HG03103 (cell line): ENCODE measurements around the gene FADS3.
"Not testable (repeated sequence)": the region's sequence is repeated elsewhere in the genome, so short reads cannot be mapped to it uniquely, and the experiment has no call there.

Experiments
- ATAC-seq: cut with Tn5 transposase; IDR thresholded peaks from one replicate; pipeline ENCODE4 v1.9.1; 2021; ENCODE audit warnings: low read depth; ENCODE audit not compliant: unreplicated experiment

The FADS3 gene

DNA sequence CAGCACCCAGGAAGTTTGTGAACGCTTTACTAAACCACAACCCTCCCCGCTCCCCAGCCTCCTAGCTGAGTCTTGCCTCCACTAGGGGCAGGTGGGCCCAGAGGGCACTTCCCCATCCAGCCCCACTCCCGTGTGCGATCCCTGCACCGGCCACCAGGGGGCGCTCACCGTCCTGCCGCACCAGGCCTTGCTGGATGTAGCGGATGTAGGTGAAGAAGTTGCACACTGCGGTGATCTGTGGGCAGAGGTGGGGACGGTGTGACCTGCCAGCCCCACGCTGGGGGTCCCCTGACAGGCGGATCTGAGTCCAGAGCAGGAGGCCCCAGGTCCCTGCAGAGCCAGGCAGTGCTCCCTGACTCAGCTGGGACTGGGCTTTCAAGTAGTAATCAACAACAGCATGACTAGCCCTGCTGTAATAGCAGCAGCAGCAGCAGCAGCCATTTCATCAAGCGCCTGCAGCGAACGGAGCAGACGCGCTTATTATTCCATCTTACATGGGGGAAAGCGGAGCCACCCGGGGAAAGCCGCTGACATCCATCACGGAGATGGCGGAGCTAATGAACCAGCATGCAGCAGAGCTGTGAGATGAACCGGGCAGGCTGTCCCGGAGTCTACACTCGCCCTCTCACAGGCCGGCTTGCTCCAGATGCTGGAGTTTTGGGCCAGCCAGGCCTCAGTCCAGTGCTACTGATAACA, 7.9 kb upstream of the FADS3 start:
- ATAC-seq, result no peak

DNA sequence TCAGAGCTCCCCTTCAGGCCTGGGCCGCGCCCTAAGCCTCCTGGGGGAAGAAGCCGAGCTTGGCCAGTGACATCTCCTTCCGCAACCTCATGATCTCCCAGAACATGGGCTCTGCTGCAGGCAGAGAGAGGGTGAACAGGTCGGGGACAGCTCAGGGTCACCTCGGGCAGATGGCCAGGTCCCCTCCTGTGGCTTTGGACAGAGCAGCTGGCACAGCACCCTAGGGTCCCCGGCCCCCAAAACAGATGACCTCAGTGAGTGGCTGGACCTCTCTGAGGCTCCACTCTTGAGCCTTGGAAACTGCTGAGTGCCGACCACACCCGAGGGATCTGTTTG, 6.9 kb upstream of the FADS3 start:
- ATAC-seq, result no peak

DNA sequence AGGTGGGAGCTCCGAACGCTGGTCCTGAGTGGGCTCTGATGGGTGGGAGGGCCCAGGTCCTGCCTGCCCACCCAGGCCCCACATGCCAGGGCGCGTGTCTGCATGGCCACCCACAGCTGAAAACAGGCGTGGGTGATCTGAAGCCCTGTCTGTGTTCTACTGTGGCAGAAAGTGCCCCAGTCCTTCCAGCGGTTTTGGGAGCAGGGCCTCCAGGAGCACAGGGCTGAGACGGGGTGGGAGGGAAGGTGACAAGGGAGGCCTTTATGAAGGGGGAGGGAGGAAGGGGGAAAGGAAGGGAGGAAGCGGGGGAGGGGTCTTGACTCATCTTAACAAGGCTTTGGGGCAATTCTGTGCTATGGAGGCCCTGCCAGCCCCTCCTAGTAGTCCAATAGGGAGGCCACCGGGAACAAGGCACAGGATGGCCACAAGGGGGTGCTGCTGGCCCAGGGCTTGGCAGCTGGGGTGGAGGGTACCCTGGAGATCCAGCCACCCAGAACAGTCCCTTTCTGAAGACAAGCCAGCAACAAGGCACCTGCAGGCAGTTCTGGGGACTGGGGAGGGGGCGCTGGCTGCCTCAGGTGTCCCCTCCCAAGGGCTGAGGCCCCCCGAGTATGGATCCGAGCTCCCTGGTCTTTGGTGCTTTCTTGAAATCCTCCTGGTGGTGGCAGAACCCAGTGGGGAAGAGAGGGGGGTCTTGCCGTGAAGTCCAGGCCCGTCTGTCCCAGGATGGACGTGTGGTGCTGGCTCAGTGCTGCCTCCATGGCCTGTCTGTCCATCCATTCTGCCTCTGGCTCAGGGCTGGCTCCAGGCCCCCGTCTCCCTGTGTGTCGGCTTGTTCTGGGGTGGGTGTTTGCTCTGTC, 6.3 kb upstream of the FADS3 start:
- ATAC-seq, result no peak

DNA sequence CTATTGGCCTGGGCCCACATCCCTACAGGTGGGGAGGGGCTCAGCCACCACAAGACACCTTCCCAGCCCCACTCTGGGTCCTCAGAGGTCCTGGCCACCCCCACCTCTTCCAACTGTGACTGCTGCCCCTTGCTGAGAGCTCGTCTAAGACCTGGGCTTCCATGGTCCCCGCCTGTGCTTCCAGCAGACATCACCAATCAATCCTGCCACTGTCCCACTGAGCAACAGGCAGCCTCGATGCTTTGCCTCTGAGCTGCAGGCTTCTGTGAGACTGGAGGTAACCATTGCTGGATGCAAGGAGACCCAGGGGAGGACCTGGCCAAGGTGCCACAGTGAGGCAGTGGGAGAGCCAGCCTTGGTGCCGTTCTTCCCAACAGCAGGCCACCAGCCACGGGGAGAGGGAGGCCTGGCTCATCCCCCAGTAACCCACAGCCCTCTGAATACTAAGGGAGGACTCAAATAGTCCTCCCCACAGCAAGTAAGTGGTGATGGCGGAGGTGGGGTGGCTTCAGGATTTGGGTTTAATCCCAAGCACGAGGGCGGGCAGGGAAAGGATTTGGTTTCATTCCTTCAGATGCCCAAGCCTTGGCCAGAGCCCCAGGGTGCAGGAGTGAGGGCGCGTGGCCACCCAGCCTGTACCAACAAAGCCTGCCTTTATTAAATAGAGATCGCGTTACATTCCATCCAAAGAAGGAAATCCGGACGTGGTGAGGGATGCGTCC, 5.5 kb upstream of the FADS3 start:
- ATAC-seq, result no peak

DNA sequence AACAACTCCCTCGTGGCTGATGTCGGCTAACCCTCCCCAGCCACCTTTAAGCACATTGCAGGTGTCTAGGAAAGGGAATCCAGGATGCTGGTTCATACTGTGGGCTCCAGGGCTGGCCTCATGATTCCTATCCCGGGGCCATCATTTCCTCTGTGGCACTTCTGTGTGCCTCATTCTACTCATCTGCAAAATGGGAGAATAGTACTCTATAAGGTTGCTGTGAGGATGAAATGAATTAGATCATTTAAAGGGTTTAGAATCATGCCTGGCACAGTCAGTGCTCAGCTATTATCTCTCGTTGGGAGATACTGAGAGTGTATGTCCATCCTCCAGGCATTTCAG, 4.3 kb upstream of the FADS3 start:
- ATAC-seq, result no peak

DNA sequence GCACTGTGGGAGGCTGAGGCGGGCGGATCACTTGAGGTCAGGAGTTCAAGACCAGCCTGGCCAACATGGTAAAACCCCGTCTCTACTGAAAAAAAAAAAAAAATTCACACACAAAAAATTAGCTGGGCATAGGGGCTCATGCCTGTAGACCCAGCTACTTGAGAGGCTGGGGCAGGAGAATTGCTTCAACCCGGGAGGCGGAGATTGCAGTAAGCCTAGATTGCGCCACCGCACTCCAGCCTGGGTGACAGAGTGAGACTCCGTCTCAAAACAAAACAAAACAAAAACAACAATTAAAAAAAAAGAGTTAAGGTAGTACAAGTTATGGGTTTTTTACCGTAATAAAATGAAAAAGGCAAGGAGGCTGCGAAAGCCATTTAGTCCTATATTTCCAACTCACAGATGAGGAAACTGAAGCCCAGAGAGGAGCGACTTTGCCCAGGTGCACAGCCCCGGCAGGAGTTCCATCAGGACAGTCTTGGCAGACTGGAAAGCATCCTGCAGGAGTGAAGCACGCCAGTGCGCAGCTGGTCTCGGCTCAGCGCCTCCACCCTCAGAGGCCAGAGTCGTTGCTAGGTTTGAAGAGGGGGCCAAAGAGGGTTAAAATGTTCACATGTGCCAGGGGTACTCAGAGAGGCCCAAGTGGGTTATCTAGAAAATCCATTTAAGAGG, 3.8 kb upstream of the FADS3 start:
- no peak for ATAC-seq

DNA sequence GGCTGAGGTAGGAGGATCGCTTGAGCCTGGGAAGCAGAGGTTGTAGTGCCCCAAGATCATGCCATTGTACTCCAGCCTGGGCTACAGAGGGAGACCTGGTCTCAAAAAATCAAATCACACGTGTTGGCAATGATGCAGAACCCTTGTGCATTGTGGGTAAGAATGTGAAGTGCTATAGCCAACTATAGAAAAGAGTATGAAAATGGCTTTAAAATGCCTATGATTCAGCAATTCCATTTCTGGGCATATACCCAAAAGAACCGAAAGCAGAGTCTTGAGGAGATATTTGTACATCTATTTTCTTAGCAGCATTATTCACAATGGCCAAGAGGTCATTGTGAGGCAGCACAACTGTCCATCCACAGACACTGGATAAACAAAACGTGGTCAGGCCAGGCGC, 2.6 kb upstream of the FADS3 start:
- ATAC-seq, result no peak

DNA sequence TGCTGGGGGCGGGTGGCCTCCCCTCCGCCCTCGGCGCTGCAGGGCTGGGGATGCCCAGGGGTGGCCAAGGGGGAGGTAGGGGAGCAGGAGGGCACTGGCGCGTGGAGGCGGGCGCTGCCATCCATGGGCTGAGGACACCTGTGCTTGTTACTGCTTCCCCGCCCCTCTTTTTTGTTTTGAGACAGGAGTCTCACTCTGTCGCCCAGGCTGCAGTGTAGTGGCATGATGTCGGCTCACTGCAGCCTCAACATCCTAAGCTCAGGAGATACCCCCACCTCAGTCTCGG, 683 bp upstream of the FADS3 start:
- ATAC-seq, result no peak

DNA sequence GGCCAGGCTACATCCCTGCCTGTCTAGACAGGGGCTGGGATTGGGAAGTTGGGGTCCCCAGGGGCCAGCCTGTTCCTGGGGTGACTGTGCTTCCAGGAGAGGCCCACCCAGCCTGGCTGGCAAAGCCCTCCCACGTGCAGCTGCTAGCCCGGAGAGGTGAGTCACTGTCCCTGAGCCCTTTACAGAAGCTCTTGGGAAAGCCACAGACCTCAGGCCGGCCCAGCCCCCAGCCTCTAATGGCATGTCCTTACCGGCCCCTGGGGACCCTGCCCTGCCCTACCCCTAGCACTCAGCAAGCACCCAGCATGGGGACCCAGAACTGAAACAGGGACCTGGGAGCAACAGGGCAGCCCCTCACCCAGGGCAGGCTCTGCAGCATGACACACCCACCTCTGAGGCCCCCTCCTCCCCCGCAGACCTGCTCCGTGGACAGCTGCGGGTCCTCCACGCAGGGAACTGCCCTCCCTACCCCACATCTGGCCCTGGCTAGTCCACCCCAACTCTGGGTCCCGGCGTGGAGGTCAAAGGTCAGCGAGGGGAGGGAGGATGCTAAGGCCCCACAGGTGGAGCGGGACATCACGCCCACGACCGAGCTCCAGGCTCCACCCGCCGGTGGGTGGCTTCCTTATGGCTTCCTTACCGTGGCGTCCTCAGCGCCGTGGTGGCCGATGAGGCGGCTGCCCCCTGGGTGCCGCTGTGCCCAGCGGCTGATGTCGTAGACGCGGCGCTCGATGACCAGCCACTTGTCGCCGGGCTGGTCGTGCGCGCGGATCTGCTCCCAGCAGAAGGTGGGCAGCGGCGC, 615 bp downstream of the FADS3 start:
- ATAC-seq, result no peak

DNA sequence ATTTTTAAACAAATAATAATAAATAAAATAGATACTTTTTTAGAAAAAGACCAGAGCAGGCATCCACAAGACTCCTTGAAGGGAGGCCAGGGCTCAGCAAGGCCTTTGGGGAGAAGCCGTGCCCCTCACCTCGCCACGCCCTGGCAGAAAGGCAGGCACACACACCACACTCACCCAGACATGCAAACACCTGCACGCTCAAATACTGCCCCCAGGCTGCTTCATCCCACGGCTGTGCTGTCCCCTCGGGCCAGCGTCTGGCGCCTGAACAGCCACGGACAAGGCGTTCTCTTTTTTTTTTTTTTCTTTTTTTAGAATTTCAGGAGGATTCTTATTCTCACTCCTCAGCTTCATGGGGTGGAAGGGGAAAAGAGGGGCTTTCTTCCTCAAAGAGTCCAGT, 1.5 kb downstream of the FADS3 start:
- no peak for ATAC-seq

DNA sequence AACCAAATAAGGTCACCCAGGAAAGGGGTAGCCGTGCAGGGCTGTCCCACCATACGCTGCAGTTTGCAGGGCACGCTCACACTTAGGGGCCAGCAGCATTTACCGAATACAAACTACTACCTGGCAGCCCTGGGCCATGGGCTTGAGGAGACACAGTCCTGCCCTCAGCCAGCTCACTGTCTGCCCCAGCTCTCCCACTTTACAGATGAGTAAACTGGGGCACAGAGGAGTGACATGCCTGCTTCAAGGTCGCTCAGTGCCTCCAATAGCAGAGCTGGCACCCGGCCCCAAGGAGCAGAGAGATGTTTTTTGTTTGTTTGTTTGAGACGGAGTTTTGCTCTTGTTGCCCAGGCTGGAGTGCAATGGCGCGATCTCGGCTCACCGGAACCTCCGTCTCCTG, 2.8 kb downstream of the FADS3 start:
- no peak for ATAC-seq

DNA sequence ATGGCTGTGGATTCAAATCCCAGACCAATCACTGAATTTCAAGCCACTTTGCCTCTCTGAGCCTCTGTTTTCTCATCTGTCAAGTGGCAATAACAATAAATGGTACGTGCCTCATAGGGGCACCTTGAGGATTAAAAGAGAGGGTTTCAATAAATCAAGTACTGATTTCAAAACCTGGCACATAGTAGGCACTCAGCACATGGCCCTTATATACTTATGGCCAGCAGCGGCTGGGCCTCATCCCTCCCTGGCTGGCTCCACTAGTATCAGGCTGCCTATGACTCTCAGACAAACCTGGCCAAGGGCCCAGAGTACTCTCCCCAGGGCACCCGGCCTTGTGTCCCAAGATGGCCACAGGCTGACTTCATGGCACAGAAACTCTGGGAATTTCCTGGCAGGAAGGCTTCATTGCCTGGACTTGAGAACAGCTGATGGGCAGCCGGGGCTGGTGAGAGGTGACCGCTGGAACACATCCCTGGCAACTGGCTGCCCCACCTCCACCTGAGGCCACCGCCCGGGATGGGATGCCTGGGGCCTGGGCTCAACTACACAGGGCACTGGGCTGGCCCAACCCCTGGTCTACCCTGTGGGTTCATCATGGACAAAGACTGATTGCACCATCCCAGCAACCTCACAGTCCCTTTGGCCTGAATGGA, 3.4 kb downstream of the FADS3 start:
- no peak for ATAC-seq

DNA sequence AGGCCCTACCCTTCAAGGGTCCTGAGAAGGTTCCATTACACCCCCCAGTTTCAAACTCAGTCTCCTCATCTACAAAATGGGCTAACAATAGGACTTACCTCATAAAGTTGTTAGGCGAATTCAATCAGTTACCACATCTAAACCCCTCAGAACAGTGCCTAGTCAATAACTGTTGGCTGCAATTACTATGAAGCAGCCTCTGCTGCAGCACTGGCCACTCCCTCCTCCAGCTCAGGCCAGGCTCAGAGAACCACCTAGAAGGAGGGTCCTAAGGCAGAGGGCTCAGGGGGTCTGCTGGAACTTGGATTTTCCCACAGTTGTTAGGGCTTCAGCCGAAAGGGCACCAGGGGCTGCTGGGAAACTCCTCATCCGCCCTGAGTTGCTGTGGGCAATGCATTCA, 4.7 kb downstream of the FADS3 start:
- ATAC-seq, result no peak

DNA sequence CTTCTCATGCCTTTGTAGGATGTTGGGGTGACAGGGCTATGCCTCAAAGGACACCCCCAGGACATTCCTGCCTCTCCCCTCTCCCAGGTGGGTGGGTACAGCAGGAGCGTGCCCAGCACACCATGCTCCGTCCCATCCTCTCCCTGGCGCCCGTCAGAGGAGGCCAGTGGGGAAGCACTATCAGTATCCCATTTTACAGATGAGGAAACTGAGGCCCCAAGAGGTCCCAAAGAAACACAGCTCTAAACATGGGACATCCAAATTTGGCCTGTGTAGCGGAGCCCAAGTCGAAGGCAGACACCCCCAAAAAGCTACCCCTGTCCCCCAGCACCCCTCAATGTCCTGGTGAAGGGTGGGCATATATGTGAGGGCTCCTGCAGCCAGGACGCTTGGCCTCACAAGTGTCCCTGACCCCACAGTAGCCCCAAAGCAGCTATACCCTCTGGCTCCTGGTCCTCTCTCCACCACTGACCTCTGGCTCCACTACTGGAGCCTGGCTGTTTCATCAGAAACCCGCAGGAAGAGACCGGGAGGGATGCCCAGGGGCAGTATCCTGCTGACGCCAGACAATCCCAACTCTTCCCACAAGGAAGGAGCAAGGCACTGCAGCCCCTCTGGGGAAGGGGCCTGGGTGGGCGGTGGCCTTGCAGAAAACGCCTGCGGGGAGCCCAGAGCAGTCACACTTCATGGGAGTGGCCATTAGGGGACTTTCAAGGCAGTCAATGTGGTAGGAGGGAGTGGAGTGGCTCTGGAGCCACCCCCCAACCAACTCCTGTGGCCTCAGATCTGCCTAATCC, 5.4 kb downstream of the FADS3 start:
- no peak for ATAC-seq

DNA sequence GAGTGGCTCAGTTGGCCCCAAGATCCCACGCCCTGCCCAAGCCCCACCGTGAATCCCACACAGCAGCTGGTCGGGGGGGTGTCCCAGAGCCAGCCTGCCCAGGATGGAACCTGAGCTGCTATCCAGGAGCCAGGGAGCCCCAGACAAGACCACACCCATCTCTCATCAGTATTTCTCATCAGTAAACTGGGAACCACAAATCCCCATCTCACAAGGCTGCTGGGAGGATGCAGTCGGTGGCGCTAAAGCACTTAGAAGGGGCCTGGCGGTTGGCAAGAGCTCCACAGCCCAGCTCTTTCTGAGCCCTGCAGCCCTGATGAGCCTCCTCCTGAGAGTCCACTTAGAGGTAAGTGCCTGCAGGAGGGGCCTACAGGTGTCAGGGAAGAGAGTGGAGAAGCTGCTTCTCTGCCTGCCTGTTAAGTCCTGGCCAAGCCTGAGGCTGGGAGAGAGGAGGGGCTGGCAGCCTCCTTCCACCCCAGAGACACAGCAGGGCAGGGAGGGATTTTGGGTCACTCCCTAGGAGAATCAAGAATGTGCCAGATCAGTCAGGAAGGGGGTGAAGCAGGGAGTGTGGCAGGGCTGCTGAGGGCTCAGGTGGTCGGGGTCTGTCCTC, 6.1 kb downstream of the FADS3 start:
- ATAC-seq, result no peak

DNA sequence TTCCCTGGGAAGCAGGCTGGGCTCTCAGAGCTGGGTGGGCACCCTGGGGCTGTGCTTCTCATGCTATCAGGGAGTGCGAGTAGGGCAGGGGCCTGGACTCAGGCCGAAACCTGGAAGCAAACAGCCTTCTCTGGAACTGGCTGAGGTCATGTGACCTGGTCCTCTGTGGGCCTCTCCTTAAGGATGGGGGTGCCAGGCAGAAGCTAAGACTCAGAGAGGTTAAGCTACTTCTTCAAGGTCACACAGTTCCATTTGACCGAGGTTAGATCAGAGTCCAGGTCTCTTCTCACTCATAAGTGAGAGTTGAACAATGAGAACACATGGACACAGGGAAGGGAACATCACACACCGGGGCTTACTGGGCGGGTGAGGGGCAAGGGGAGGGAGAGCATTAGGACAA, 7.4 kb downstream of the FADS3 start:
- ATAC-seq, result no peak

DNA sequence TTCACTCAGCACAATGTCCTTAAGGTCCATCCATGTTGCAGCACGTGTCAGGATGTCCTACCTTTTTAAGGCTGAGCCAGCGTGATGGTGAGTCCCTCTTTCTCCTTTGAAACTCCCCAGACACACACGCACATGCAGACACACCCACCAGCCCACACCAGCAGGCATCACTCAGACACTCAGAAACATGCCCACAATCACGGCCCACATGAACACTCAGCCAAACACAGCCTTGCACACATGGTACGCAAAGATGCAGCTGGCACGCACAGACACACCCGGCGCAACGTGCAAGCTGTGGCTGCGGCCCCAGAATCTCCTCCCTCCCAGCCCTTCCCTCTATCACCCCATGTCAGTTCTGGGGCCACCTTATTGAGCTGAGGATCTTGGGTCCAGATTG, 8.0 kb downstream of the FADS3 start:
- no peak for ATAC-seq

DNA sequence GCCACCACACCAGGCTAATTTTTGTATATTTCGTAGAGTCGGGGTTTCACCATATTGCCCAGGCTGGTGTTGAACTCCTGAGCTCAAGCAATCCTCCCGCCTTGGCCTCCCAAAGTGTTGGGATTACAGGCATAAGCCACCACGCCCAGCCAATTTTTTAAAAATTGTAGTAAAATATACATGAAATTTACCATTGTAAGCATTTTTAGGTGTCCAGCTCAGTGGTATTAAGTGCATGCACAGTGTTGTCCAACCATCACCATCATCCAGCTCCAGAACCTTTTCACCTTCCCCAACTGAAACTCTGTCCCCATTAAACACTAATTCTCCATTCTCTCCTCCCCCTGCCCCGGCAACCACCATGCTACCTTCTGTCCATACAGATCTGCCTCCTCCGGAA, 8.5 kb downstream of the FADS3 start:
- no peak for ATAC-seq

DNA sequence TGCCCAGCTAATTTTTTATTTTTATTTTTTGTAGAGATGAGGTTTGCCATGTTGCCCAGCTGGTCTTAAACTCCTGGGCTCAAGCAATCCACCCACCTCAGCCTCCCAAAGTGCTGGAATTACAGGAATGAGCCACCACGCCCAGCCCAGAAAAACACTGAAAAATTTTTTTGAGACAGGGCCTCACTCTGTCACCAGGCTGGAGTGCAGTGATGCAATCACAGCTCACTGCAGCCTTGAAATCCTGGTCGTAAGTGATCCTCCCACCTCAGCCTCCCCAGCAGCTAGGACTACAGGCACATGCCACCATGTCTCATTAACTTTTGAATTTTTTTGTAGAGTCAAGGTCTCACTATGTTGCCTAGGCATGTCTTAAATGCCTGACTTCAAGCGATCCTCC, 9.1 kb downstream of the FADS3 start:
- ATAC-seq, result not testable (repeated sequence)
